Kidney epithelial cell (primary cell): ENCODE measurements around the gene CLPSL1. TPM values are rescaled to one million over a fixed set of nuclear protein-coding genes. Genes with fewer than 3 reads are reported as not detected.

ENCODE experiments used
- DNase-seq: peaks from one replicate; pipeline ENCODE4 v3.0.0-alpha.2; 2010; ENCODE audit warnings: low read depth
- H3K27me3 ChIP-seq: 2 replicates; pipeline ENCODE4 v1.6.0; 2011; ENCODE audit warnings: low read length; ENCODE audit not compliant: control insufficient read depth, insufficient read depth
- H3K36me3 ChIP-seq: 2 replicates; pipeline ENCODE4 v1.5.1; 2011; ENCODE audit warnings: low read length; ENCODE audit not compliant: control insufficient read depth, insufficient read depth
- H3K4me3 ChIP-seq: 2 replicates; pipeline ENCODE4 v1.5.1; 2011; ENCODE audit warnings: low read depth, mild to moderate bottlenecking, control low read depth, low read length
- CTCF ChIP-seq: IDR thresholded peaks from 2 replicates; pipeline ENCODE4 v1.5.1; 2011; ENCODE audit warnings: mild to moderate bottlenecking, moderate library complexity, low read length, control low read depth, inconsistent platforms; ENCODE audit not compliant: insufficient read depth, poor library complexity, severe bottlenecking
- total RNA-seq: library from RNA; depleted of rRNA; stranded (reverse); fragments of >200 nt; gene quantifications from 2 replicates; pipeline ENCODE4 v1.2.3, GENCODE V29; 2015

CLPSL1 gene
- total RNA-seq, 1 donor from 2014 or later, result not detected

DNA sequence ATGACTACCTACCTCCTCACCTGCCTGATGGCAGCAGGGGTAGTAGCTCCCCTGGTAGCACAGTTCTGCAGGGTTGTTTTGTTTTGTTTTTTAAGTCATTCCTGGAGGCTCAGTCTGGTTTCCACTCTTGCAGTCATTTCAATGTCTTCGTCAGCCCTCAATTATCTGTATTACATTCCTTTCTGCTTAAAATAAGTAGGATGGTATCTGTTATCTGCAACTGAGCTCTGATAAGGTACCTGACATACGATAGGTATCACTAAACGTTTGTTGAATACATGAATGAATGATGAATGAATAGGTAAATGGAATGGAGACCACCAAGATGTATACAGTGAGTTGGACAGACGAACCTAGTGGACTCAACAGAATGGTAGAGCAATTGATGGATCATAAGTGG is 11.6 kb upstream of the CLPSL1 start:
- Histone ChIP-seq H3K36me3 (no peaks in the 10 kb centered on the region), H3K4me3 (no peak overlapping the region), H3K27me3 (peaks cover 7% of the 10 kb centered on the region)
- DNase-seq, result no peak
- no peak for TF ChIP-seq CTCF

GRCh38 chr6:35771343-35771627 is 9.5 kb upstream of the CLPSL1 start:
- no peak for DNase-seq
- Histone ChIP-seq H3K4me3 (no peak overlapping the region), H3K36me3 (no peaks in the 10 kb centered on the region), H3K27me3 (no peaks in the 10 kb centered on the region)
- TF ChIP-seq CTCF, result no peak

- Histone ChIP-seq H3K27me3 (no peaks in the 10 kb centered on the region), H3K36me3 (no peaks in the 10 kb centered on the region), H3K4me3 (no peak overlapping the region)
- DNase-seq, result no peak
- TF ChIP-seq CTCF, result no peak
These were observed 6.6 kb upstream of the CLPSL1 start for GRCh38 chr6:35774116-35774794.

DNA sequence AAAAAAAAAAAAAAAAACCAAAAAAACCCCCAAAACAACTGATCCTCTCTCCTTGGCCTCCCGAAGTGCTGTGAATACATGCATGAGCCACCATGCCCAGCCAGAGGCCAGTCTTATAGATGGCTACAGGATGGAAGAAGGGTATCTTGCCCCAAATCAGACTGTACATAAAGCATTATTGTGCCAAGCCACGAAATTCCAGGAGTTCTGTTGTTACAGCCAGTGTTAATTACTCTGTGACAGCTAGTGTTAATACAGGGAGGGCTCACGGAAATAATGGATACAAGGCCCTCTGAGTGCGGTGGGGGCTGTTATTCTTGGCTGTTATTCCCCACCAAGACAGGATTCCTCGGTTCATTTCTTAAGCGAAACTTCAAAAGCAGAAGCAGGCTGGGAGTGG is 5.8 kb upstream of the CLPSL1 start:
- H3K36me3 ChIP-seq, result no peaks in the 10 kb centered on the region
- H3K4me3 ChIP-seq, result no peak overlapping the region
- no peak for TF ChIP-seq CTCF
- no peaks in the 10 kb centered on the region for H3K27me3 ChIP-seq
- DNase-seq, result no peak

DNA sequence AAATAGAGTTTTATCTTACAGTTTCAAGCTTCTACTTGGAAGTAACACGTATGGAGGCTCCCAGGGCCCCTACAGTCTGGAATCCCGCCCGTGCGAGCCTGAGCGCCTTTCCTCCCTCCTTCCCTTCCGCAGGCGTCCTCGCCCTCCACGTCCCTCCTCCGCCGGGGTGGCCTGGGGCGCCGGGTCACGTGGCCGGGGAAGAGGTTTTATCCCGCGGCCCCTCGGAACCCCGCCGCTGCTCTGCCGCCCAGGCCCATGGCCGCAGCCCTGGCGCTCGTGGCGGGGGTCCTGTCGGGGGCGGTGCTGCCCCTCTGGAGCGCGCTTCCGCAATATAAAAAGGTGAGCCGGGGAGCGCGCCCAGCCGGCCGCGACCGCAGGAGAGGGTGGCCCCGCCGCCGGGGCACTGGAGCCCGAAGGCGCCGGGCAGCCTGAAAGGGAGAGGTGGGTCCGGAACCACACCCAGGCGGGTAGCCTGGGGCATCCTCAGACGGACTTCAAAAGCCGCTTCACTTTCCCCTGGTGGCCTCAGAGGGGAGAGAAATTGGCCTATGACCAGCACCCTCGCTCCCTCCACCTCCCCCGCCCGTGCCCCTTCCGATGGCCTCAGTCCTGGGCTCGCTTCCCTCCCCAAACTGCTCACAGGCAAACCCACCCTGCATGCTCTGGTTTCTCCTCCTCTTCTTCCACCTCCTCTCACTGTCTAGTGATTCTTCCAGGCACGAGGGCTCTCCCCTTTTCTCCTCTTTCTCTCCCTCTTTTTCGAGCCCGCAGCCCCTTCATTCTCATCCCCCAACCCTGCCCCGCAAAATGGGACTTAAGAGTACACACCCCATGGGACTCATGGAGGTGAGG is 4.2 kb upstream of the CLPSL1 start, which contains the start of gene CLPSL2:
Gene CLPSL2 (plus strand): TSS at position 235 of the 852 bp plus-strand sequence. CDS start 21 bp downstream, at position 256.
- no peak for DNase-seq

More for the DNA sequence above, 4.2 kb upstream of the CLPSL1 start, which contains the start of gene CLPSL2:
- H3K4me3 ChIP-seq, result peak within 1 kb of the TSS; percentile 34
- no peak for TF ChIP-seq CTCF
- H3K36me3 ChIP-seq, result no peaks in the 10 kb centered on the region
- no peaks in the 10 kb centered on the region for H3K27me3 ChIP-seq
